Left lung (tissue), 14 donors: ENCODE data around the gene ZSCAN4. TPM values are rescaled to one million over a fixed set of nuclear protein-coding genes. Genes with fewer than 3 reads are reported as not detected.

ENCODE experiments used
- ATAC-seq: fragments of 200-7000 bp; cut with Tn5 transposase; one replicate; pipeline ENCODE4 v1.9.1; 2020; ENCODE audit warnings: moderate library complexity
- DNase-seq, 4 donors: peaks; one replicate each; pipeline ENCODE4 v3.0.0-alpha.2; 2013 to 2020
- H3K27ac ChIP-seq, 2 donors: fragments of 200-600 bp; sonication (generic) in 1 of 2; one replicate each; pipeline versions ENCODE4 v1.5.0 to v1.8.0; 2020 to 2021
- H3K27me3 ChIP-seq, 2 donors: fragments of 200-600 bp; sonication (generic) in 1 of 2; one replicate each; pipeline versions ENCODE4 v1.5.0 to v1.8.0; 2020 to 2021
- H3K36me3 ChIP-seq, 2 donors: fragments of 200-600 bp; sonication (generic) in 1 of 2; one replicate each; pipeline versions ENCODE4 v1.5.0 to v1.8.0; 2020 to 2021
- H3K4me1 ChIP-seq, 2 donors: fragments of 200-600 bp; one replicate each; pipeline ENCODE4 v1.8.0; 2021
- H3K4me3 ChIP-seq, 2 donors: fragments of 200-600 bp; sonication (generic) in 1 of 2; one replicate each; pipeline versions ENCODE4 v1.5.0 to v1.8.0; 2020 to 2021; ENCODE audit warnings: mild to moderate bottlenecking in 1 of 2
- H3K9me3 ChIP-seq, 2 donors: fragments of 200-600 bp; sonication (generic) in 1 of 2; one replicate each; pipeline versions ENCODE4 v1.5.0 to v1.8.0; 2020 to 2021
- intact Hi-C, 2 donors: fragments of 100-400 bp; cut with DNase I; formaldehyde crosslinking; loops; one replicate each; pipeline versions ENCODE4 v1.11.2 to v1.14.2; 2022
- long read RNA-seq, 12 donors: library from polyadenylated mRNA in 2 of 12; unstranded in 2 of 12; transcript quantifications; one replicate each; pipeline ENCODE4 v2.0.0 and lab custom pipeline, GENCODE V29; 2019 to 2026
- polyA plus RNA-seq, 6 donors: library from polyadenylated mRNA; unstranded; fragments of 120-200 nt; gene quantifications; one replicate each; pipeline ENCODE4 v1.2.1, GENCODE V29; 2013; ENCODE audit not compliant: insufficient read length in 6 of 6
- total RNA-seq, 2 donors: library from RNA; stranded (reverse); fragmentation: NEBNext Ultra II Directional; extraction: Animal tissue kit (Norgen Biotek cat#: 25700); gene quantifications; one replicate each; pipeline ENCODE4 v1.2.1, GENCODE V29; 2021
- TF ChIP-seq, protein P1 (sequence below), 2 donors: fragments of 200-600 bp; sonication (generic) in 1 of 2; IDR thresholded peaks; one replicate each; pipeline versions ENCODE4 v1.5.0 to v1.8.0; 2021; ENCODE audit warnings: antibody characterized with exemption in 2 of 2
- donor health status: DM: no; HTN: yes; CAD: no.
- donor health status: DM: no; HTN: no; CAD: no.

The ZSCAN4 gene, protein sequence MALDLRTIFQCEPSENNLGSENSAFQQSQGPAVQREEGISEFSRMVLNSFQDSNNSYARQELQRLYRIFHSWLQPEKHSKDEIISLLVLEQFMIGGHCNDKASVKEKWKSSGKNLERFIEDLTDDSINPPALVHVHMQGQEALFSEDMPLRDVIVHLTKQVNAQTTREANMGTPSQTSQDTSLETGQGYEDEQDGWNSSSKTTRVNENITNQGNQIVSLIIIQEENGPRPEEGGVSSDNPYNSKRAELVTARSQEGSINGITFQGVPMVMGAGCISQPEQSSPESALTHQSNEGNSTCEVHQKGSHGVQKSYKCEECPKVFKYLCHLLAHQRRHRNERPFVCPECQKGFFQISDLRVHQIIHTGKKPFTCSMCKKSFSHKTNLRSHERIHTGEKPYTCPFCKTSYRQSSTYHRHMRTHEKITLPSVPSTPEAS
- total RNA-seq (under 1 TPM in 1 of 2 donors, not detected in 1; 0.21 TPM), polyA plus RNA-seq (under 1 TPM; 0.08 to 0.23 (median 0.17) TPM)
- long read RNA-seq, donor 1: 0 reads
- long read RNA-seq, donor 2: 0 reads
- long read RNA-seq, donor 3: 0 reads
- long read RNA-seq, donor 4: 0 reads
- long read RNA-seq, donor 5: 0 reads
- long read RNA-seq, donor 6: 0 reads
- long read RNA-seq, donor 7: 0 reads
- long read RNA-seq, donor 8: 0 reads
- long read RNA-seq, donor 9: 0 reads
- long read RNA-seq, donor 10: 0 reads
- long read RNA-seq, donor 11: 0 reads
- long read RNA-seq, donor 12: 0 reads

DNA sequence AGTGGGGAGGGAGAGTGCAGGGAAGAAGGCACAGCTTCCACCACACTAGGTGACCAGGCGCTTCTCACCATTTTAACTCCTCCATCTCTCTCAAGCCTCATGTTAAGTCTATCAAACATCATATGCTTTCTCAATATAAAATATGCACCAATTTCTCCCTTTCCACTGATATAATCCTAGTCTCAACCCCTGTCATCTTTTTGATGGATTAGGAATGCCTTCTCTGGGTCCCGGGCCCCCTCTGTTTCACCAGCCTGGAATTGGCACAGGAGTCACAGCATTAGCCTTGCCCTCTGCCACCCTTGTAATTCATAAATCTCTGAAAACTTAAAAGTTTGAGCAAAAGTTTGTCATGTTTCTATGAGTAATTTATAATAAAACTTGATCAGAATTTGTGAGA lies at the start of gene ZSCAN4:
Gene ZSCAN4, plus strand, starts transcription at position 301 of the 400 bp plus-strand sequence. CDS start 7,211 bp downstream, outside the sequence.
- no peaks in the 10 kb centered on the region for H3K4me1 ChIP-seq
- H3K4me3 ChIP-seq: no peak within 1 kb of the TSS
- H3K27ac ChIP-seq: no peak within 1 kb of the TSS
- TF ChIP-seq, protein P1, sequence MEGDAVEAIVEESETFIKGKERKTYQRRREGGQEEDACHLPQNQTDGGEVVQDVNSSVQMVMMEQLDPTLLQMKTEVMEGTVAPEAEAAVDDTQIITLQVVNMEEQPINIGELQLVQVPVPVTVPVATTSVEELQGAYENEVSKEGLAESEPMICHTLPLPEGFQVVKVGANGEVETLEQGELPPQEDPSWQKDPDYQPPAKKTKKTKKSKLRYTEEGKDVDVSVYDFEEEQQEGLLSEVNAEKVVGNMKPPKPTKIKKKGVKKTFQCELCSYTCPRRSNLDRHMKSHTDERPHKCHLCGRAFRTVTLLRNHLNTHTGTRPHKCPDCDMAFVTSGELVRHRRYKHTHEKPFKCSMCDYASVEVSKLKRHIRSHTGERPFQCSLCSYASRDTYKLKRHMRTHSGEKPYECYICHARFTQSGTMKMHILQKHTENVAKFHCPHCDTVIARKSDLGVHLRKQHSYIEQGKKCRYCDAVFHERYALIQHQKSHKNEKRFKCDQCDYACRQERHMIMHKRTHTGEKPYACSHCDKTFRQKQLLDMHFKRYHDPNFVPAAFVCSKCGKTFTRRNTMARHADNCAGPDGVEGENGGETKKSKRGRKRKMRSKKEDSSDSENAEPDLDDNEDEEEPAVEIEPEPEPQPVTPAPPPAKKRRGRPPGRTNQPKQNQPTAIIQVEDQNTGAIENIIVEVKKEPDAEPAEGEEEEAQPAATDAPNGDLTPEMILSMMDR (IDR thresholded peaks at IDR 0.05): no peak
- H3K36me3 ChIP-seq: no peaks in the 10 kb centered on the region
- intact Hi-C loops: no loop called here
- peaks cover 0 to under 1% of the 10 kb centered on the region in 2 donors for H3K9me3 ChIP-seq
- DNase-seq: no peak
- ATAC-seq: no peak
- H3K27me3 ChIP-seq: peaks cover 0 to 32% of the 10 kb centered on the region in 2 donors

DNA sequence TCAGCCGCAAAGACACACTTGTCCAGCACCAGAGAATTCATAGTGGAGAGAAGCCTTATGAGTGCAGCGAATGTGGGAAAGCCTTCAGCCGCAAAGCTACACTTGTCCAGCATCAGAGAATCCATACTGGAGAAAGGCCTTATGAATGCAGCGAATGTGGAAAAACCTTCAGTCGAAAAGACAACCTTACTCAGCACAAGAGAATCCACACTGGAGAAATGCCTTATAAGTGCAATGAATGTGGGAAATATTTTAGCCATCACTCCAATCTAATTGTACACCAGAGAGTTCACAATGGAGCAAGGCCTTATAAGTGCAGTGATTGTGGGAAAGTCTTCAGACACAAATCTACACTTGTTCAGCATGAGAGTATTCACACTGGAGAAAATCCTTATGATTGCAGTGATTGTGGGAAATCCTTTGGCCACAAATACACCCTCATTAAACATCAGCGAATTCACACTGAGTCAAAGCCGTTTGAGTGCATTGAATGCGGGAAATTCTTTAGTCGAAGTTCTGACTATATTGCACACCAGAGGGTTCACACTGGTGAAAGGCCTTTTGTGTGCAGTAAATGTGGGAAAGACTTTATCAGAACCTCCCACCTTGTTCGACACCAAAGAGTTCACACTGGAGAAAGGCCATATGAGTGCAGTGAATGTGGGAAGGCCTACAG lies 47.9 kb upstream of the ZSCAN4 start:
- intact Hi-C loops: no loop called here
- no peaks in the 10 kb centered on the region for H3K27me3 ChIP-seq

DNA sequence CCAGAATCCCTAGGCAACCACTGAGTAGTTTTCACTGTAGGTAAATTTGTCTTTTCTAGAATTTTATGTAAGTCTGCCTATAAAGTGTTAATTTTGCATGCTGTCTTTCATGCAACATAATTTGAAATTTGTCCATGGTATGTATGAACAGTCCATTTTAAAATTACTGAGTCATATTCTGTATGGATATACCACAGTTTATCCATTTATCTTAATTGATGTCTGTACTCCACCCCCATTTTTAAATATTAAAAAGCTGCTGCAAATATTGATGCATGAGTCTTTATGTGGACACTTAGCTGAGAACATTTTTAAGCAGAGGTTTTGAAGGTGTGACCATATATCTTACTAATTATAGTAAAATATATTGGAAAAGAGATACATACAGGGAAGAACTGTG lies 45.6 kb upstream of the ZSCAN4 start:
- no peaks in the 10 kb centered on the region for H3K27me3 ChIP-seq
- H3K36me3 ChIP-seq: peaks cover 8 to 74% of the 10 kb centered on the region in 2 donors
- no peak overlapping the region for H3K27ac ChIP-seq
- ATAC-seq (no peak), DNase-seq (no peak)
- peaks cover 32 to 100% of the 10 kb centered on the region in 2 donors for H3K9me3 ChIP-seq
- intact Hi-C loops: no loop called here
- H3K4me3 ChIP-seq: no peak overlapping the region
- H3K4me1 ChIP-seq: no peaks in the 10 kb centered on the region
- TF ChIP-seq, protein P1 (IDR thresholded peaks at IDR 0.05): no peak

More for the DNA sequence above, 47.9 kb upstream of the ZSCAN4 start:
- DNase-seq (no peak), ATAC-seq (no peak)
- Histone ChIP-seq H3K27ac (no peak overlapping the region), H3K9me3 (peaks cover 31 to 100% of the 10 kb centered on the region in 2 donors), H3K36me3 (peaks cover 8 to 90% of the 10 kb centered on the region in 2 donors), H3K4me1 (no peaks in the 10 kb centered on the region), H3K4me3 (no peak overlapping the region)
- TF ChIP-seq, protein P1 (IDR thresholded peaks at IDR 0.05): no peak

DNA sequence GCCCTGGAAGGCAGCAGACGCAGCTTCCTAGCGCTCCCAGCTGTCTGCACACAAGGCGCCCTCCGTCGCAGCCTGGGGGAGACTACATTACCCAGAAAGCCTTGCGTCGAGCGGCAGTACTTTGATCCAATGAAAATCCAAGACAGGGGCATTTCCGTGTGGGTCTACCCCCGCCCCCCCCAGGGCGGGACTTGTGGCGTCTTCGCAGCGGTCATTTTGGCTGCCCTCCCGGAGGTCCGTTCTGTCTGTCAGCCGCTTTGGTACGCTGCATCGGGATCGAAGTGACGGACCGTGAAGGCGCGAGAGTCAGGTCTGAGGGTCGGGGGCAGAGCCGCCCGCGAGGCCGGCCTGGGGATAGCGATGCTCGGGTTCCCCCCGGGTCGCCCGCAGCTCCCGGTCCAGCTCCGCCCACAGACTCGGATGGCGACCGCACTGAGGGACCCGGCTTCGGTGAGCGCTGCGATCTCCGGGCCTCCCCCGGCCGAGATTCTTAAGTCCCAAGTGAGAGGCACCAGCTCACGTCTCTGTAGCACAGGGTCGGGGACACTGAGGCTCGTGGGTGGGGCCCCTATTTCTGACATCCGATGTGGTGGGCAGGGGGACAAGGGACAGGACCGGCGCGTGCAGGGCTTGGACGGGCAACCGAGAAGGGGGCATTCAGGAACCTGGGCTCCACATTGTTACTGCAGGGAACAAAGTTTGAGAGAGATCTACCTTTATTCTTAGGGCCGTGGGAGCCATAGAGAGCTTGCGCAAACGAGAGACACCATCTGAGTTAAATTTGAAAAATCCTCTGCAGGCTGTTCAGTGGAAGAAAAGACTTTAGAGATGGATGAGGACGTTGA lies 35.5 kb upstream of the ZSCAN4 start, which contains the start of gene ZNF211:
Gene ZNF211, plus strand, starts transcription at position 182 of the 845 bp plus-strand sequence. Its CDS starts 179 bp downstream, at position 361.
- intact Hi-C loops: no loop called here
- ATAC-seq: peak; percentile 100
- Histone ChIP-seq H3K27me3 (no peaks in the 10 kb centered on the region), H3K36me3 (peaks cover 0 to 44% of the 10 kb centered on the region in 2 donors), H3K4me3 (peak within 1 kb of the TSS; percentile 84 to 86), H3K4me1 (peaks cover 0 to 13% of the 10 kb centered on the region in 2 donors), H3K27ac (peak within 1 kb of the TSS; percentile 49 to 75), H3K9me3 (peaks cover 0 to 46% of the 10 kb centered on the region in 2 donors)
- TF ChIP-seq, protein P1 (IDR thresholded peaks at IDR 0.05): no peak
- peak; percentile 92 to 97 (median 95) for DNase-seq
